SU-DHL-6 (cell line): Measurements from ENCODE around the gene CDKN3.
"Not testable (repeated sequence)": the region's sequence is repeated elsewhere in the genome, so short reads cannot be mapped to it uniquely, and the experiment has no call there.

Experiments
- CTCF ChIP-seq: fragments of 200-600 bp; sonication (generic); IDR thresholded peaks from one replicate; pipeline ENCODE4 v1.5.1; 2017; ENCODE audit warnings: antibody characterized with exemption, mild to moderate bottlenecking, low read length, moderate library complexity; ENCODE audit not compliant: insufficient read depth, poor library complexity, severe bottlenecking
- EZH2phosphoT487 ChIP-seq: fragments of 200-600 bp; sonication (generic), shearing (Covaris generic); conservative IDR thresholded peaks from 2 replicates; pipeline ENCODE4 v1.6.1; 2018; ENCODE audit warnings: mild to moderate bottlenecking, antibody characterized with exemption, low read length, moderate library complexity, mixed read lengths

GRCh38 chr14:54437954-54438353 lies 41.1 kb downstream of the CDKN3 start:
- not testable (repeated sequence) for TF ChIP-seq CTCF, EZH2phosphoT487
